ENCODE measurements around the gene SERPINH1. TPM values are rescaled to one million over a fixed set of nuclear protein-coding genes. Genes with fewer than 3 reads are reported as not detected.

Gene SERPINH1
- total RNA-seq, 1 donor from 2014 or later: 1,290 TPM

GRCh38 chr11:75527938-75528735 is 33.9 kb upstream of the SERPINH1 start:
- Histone ChIP-seq H3K4me3 (no peak overlapping the region), H3K4me1 (peaks cover 5 to 16% of the 10 kb centered on the region in 2 donors), H3K36me3 (no peaks in the 10 kb centered on the region), H3K27ac (no peak overlapping the region), H3K27me3 (no peaks in the 10 kb centered on the region), H3K9me3 (no peaks in the 10 kb centered on the region)
- no peak for DNase-seq (ENCODE audit: low spot score in 2 of 2)
- intact Hi-C loops (cut with DNase I): loop anchor here (10.0 kb wide), 1 partner anchor 243 kb away; no protein-coding TSS in a partner anchor
- no peak for TF ChIP-seq CTCF (IDR thresholded peaks at IDR 0.05)

- Histone ChIP-seq H3K27ac (no peak overlapping the region), H3K27me3 (no peaks in the 10 kb centered on the region), H3K9me3 (no peaks in the 10 kb centered on the region), H3K4me1 (peaks cover 0 to 4% of the 10 kb centered on the region in 2 donors), H3K36me3 (no peaks in the 10 kb centered on the region), H3K4me3 (no peak overlapping the region)
- no peak for DNase-seq (ENCODE audit: low spot score in 2 of 2)
- TF ChIP-seq CTCF (IDR thresholded peaks at IDR 0.05): no peak
- intact Hi-C loops (cut with DNase I): no loop called here
These were observed 31.5 kb upstream of the SERPINH1 start for GRCh38 chr11:75530577-75530976.

GRCh38 chr11:75531325-75531724 is 30.7 kb upstream of the SERPINH1 start:
- DNase-seq (ENCODE audit: low spot score in 2 of 2): no peak
- intact Hi-C loops (cut with DNase I): no loop called here
- TF ChIP-seq CTCF (IDR thresholded peaks at IDR 0.05): no peak
- peaks cover 0 to 2% of the 10 kb centered on the region in 2 donors for H3K4me1 ChIP-seq
- no peaks in the 10 kb centered on the region for H3K27me3 ChIP-seq
- H3K36me3 ChIP-seq: no peaks in the 10 kb centered on the region
- no peaks in the 10 kb centered on the region for H3K9me3 ChIP-seq
- no peak overlapping the region for H3K27ac ChIP-seq
- H3K4me3 ChIP-seq: no peak overlapping the region

GRCh38 chr11:75532200-75533048 is 29.6 kb upstream of the SERPINH1 start:
- Histone ChIP-seq H3K9me3 (no peaks in the 10 kb centered on the region), H3K27me3 (no peaks in the 10 kb centered on the region), H3K36me3 (no peaks in the 10 kb centered on the region), H3K27ac (no peak overlapping the region), H3K4me1 (no peaks in the 10 kb centered on the region), H3K4me3 (no peak overlapping the region)
- peak in 1 of 2 donors; percentile 85 for DNase-seq (ENCODE audit: low spot score in 2 of 2)
- intact Hi-C loops (cut with DNase I): loop anchor here (1.0 kb wide), 2 partner anchors 87 to 144 kb away; no protein-coding TSS in a partner anchor
- TF ChIP-seq CTCF (IDR thresholded peaks at IDR 0.05): peak; percentile 76 to 91 (median 90)

- H3K4me3 ChIP-seq: no peak overlapping the region
- H3K9me3 ChIP-seq: no peaks in the 10 kb centered on the region
- no peak overlapping the region for H3K27ac ChIP-seq
- intact Hi-C loops (cut with DNase I): no loop called here
- no peak for TF ChIP-seq CTCF (IDR thresholded peaks at IDR 0.05)
- DNase-seq (ENCODE audit: low spot score in 2 of 2): no peak
- H3K4me1 ChIP-seq: no peaks in the 10 kb centered on the region
- H3K27me3 ChIP-seq: no peaks in the 10 kb centered on the region
- no peaks in the 10 kb centered on the region for H3K36me3 ChIP-seq
These were observed 28.2 kb upstream of the SERPINH1 start for GRCh38 chr11:75533896-75534258.
